Tibial nerve (tissue), 4 donors: ENCODE data around the gene RNPEPL1. TPM values are rescaled to one million over a fixed set of nuclear protein-coding genes. Genes with fewer than 3 reads are reported as not detected.

ENCODE experiments used
- DNase-seq, 2 donors: peaks; one replicate each; pipeline ENCODE4 v3.0.0-alpha.2; 2019; ENCODE audit warnings: low spot score in 2 of 2
- H3K27ac ChIP-seq, 4 donors: fragments of 200-600 bp; sonication (generic) in 3 of 4; one replicate each; pipeline ENCODE4 v1.5.1; 2017 to 2019; ENCODE audit warnings: mild to moderate bottlenecking in 1 of 4
- H3K27me3 ChIP-seq, 2 donors: fragments of 200-600 bp; sonication (generic) in 1 of 2; one replicate each; pipeline versions ENCODE4 v1.5.1 to v1.6.0; 2017 to 2019
- H3K36me3 ChIP-seq, 3 donors: fragments of 200-600 bp; sonication (generic); one replicate each; pipeline ENCODE4 v1.5.1; 2018 to 2019
- H3K4me1 ChIP-seq, 4 donors: fragments of 200-600 bp; sonication (generic) in 3 of 4; one replicate each; pipeline ENCODE4 v1.5.1; 2017 to 2019
- H3K4me3 ChIP-seq, 4 donors: fragments of 200-600 bp; sonication (generic) in 3 of 4; one replicate each; pipeline ENCODE4 v1.5.1; 2017 to 2019; ENCODE audit warnings: mild to moderate bottlenecking in 1 of 4, moderate library complexity in 1 of 4
- H3K9me3 ChIP-seq, 4 donors: fragments of 200-600 bp; sonication (generic) in 3 of 4; one replicate each; pipeline ENCODE4 v1.5.1; 2017 to 2019
- EP300 ChIP-seq, 2 donors: sonication (generic); formaldehyde crosslinking; IDR thresholded peaks; one replicate each; pipeline ENCODE4 v1.6.1; 2017; ENCODE audit warnings: antibody characterized with exemption in 2 of 2, mild to moderate bottlenecking in 1 of 2
- POLR2A ChIP-seq, 2 donors: fragments of 450-650 bp; IDR thresholded peaks; one replicate each; pipeline ENCODE4 v1.6.1; 2017; ENCODE audit warnings: antibody characterized with exemption in 2 of 2, mild to moderate bottlenecking in 2 of 2, moderate library complexity in 2 of 2
- WGBS, 2 donors: methylation state at CpG; one replicate each; pipeline ENCODE4 v1.1.5; 2018; 5-methylcytosine and 5-hydroxymethylcytosine counted together
- total RNA-seq, 4 donors: library from RNA; depleted of rRNA; stranded (reverse); fragments of >200 nt; gene quantifications; one replicate each; pipeline ENCODE4 v1.1.0, GENCODE V29; 2016
- TF ChIP-seq, protein P1 (sequence below), 5 experiments: fragments of 200-600 bp in 3 of 5; fragments of 450-650 bp in 2 of 5; sonication (generic) in 3 of 5; IDR thresholded peaks; one replicate each; pipeline ENCODE4 v1.5.1; 2016 to 2019; ENCODE audit warnings: antibody characterized with exemption in 5 of 5, mild to moderate bottlenecking in 3 of 5, moderate library complexity in 2 of 5

The RNPEPL1 gene
- total RNA-seq, 4 donors from 2014 or later, result 55.3 to 90.6 (median 64.0) TPM

GRCh38 chr2:240553956-240554480 lies 14.3 kb upstream of the RNPEPL1 start:
- DNase-seq, result no peak
- no peaks in the 10 kb centered on the region for H3K9me3 ChIP-seq
- H3K36me3 ChIP-seq, result peaks cover 0 to 53% (median 0%) of the 10 kb centered on the region in 3 donors
- peaks cover 0 to 26% (median 19%) of the 10 kb centered on the region in 4 donors for H3K4me1 ChIP-seq
- WGBS, 2 donors, result 85 to 90% methylated on average over 6 to 7 of the region's 7 CpGs
- no peak overlapping the region for H3K4me3 ChIP-seq
- H3K27ac ChIP-seq, result no peak overlapping the region
- no peaks in the 10 kb centered on the region for H3K27me3 ChIP-seq
- TF ChIP-seq EP300 (IDR thresholded peaks at IDR 0.05), result no peak
- TF ChIP-seq, protein P1, sequence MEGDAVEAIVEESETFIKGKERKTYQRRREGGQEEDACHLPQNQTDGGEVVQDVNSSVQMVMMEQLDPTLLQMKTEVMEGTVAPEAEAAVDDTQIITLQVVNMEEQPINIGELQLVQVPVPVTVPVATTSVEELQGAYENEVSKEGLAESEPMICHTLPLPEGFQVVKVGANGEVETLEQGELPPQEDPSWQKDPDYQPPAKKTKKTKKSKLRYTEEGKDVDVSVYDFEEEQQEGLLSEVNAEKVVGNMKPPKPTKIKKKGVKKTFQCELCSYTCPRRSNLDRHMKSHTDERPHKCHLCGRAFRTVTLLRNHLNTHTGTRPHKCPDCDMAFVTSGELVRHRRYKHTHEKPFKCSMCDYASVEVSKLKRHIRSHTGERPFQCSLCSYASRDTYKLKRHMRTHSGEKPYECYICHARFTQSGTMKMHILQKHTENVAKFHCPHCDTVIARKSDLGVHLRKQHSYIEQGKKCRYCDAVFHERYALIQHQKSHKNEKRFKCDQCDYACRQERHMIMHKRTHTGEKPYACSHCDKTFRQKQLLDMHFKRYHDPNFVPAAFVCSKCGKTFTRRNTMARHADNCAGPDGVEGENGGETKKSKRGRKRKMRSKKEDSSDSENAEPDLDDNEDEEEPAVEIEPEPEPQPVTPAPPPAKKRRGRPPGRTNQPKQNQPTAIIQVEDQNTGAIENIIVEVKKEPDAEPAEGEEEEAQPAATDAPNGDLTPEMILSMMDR (IDR thresholded peaks at IDR 0.05), result no peak
- no peak for TF ChIP-seq POLR2A (IDR thresholded peaks at IDR 0.05)

GRCh38 chr2:240554767-240555493 lies 13.4 kb upstream of the RNPEPL1 start:
- Histone ChIP-seq H3K36me3 (peaks cover 0 to 53% (median 0%) of the 10 kb centered on the region in 3 donors), H3K4me3 (no peak overlapping the region), H3K9me3 (no peaks in the 10 kb centered on the region), H3K4me1 (peaks cover 0 to 35% (median 28%) of the 10 kb centered on the region in 4 donors), H3K27ac (no peak overlapping the region), H3K27me3 (no peaks in the 10 kb centered on the region)
- TF ChIP-seq EP300 (IDR thresholded peaks at IDR 0.05) (no peak), POLR2A (IDR thresholded peaks at IDR 0.05) (no peak)
- TF ChIP-seq, protein P1 (IDR thresholded peaks at IDR 0.05), result no peak
- WGBS, 2 donors, result 92 to 95% methylated on average over 17 of the region's 17 CpGs
- DNase-seq, result no peak

DNA sequence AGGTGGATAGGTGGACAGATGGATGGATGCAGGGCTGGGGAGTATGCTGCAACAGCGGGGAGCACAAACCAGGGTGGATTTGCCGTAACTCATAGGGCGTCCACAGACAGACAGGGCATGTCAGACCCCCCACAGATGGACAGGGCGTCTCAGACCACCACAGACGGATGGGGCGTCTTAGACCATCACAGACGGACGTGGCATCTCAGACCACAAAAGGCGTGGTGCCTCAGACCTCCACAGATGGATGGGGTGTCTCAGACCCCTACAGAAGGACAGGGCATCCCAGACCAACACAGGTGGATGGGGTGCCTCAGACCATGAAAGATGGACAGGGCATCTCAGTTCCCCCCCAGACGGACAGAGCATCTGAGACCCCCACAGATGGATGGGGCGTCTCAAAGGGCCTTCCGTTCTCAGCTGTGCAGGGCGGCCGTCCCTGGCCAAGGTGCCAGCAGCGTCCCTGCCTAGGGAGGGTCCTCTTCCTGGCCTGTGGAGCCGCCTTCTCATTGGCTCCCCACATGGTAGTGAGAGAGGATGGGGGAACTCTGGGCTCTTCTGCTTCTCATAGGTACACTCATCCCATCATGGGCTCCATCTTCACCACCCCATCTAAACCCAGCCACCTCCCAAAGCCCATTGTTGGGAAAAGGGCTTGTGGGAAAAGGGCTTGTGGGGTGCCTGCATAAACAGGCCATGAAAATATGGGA lies 12.6 kb upstream of the RNPEPL1 start:
- WGBS, 2 donors, result 91 to 92% methylated on average over 10 to 16 of the region's 16 CpGs
- Histone ChIP-seq H3K4me3 (no peak overlapping the region), H3K4me1 (peaks cover 0 to 37% (median 28%) of the 10 kb centered on the region in 4 donors), H3K27ac (no peak overlapping the region), H3K36me3 (peaks cover 0 to 45% (median 0%) of the 10 kb centered on the region in 3 donors), H3K27me3 (no peaks in the 10 kb centered on the region), H3K9me3 (no peaks in the 10 kb centered on the region)
- no peak for DNase-seq
- TF ChIP-seq, protein P1 (IDR thresholded peaks at IDR 0.05), result no peak
- no peak for TF ChIP-seq POLR2A (IDR thresholded peaks at IDR 0.05)
- TF ChIP-seq EP300 (IDR thresholded peaks at IDR 0.05), result no peak

DNA sequence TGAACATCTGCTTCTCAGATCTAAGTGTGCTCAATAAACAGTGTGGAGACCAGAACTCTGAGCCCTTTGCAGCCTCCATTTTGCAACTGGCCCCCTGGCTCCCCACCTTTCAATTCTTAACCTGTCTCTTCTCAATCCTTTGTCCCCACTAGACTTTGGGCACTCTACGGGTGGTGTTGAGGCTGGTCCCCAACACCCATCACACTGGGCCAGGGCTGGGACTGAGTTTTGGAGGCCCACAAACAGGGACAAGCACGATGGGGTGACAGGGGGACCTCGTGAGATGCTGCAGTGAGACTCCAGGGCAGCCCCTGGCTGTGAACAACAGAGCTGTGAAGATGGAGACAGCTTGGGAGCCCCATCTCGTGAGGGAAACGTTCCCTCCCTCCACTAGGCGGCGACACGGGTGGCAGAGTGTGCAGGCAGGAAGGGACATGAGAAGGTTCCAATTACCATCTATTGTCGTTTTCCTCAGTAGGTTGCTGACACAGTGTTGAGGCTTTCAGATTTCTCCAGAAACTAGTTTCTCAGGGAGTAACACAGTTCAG lies 11.7 kb upstream of the RNPEPL1 start:
- H3K9me3 ChIP-seq, result no peaks in the 10 kb centered on the region
- no peak for TF ChIP-seq EP300 (IDR thresholded peaks at IDR 0.05)
- no peak for TF ChIP-seq POLR2A (IDR thresholded peaks at IDR 0.05)
- TF ChIP-seq, protein P1 (IDR thresholded peaks at IDR 0.05), result peak in 3 of 5 experiments; percentile 14 to 27 (median 25)
- 51 to 59% methylated on average over 9 of the region's 9 CpGs for WGBS, 2 donors
- H3K27ac ChIP-seq, result no peak overlapping the region
- DNase-seq, result no peak
- peaks cover 0 to 42% (median 30%) of the 10 kb centered on the region in 4 donors for H3K4me1 ChIP-seq
- no peak overlapping the region for H3K4me3 ChIP-seq
- peaks cover 0 to 36% (median 0%) of the 10 kb centered on the region in 3 donors for H3K36me3 ChIP-seq
- H3K27me3 ChIP-seq, result no peaks in the 10 kb centered on the region
